ENCODE measurements around the gene TMEM125.

TMEM125 gene

GRCh38 chr1:43275826-43276620, 6.2 kb downstream of the TMEM125 start:
- DNase-seq = no peak

GRCh38 chr1:43276673-43277072, 6.9 kb downstream of the TMEM125 start:
- no peak for DNase-seq

DNA sequence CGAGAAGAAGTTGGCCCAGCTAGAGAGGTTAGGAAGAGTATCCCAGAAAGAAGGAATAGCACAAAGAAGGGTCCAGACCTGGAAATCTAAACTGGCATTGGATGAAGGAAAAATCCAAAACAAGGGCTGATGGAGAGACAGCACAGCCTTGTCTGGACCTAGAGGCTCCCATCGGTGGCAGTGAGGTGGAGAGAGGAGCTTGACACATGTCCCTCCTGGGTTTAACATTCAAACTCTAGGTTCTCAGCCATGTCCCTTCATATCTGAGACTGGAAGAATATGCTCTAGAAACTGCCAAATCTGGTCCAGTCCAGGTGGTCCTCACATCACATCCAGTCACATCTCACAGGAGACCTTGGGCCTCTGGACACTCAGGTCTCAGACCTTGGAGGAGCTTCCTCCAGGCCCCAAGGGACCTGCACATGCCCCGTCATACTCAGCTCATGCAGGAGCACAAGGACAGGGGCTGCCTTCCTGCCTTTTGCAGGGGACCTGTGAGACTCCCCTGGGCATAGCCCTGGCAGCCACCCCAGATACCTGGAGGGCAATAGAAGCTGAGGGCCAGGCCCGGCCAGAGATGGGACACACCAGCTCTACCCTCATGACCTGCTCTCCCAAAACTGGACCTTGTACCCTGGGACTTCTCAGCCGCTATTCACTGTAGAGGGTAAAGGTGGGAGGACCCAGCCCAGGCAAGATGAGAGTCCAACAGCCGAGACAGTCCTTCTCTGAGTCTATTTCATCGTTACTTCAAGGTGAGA, 7.5 kb downstream of the TMEM125 start:
- DNase-seq = no peak

DNA sequence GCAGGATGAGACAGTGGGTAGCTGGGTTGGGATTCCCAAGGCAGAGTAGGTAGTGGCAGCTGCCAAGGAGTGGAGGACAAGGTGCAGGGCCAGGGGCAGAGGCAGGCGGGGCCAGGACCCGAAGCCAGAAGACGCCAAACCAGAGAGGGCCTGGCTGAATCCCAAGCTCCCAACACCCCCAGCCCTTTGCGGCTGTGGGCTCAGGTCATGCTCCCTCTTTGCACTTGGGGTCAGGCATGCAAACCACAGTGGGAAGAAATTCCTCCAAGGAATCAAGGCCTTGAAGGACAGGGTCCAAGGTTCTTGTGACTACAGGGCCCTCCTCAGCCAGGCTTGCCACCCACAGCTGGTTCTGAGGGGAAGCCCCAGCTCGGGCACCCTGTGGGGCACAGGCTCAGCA, 9.4 kb downstream of the TMEM125 start:
- DNase-seq = no peak

- DNase-seq = no peak
Observed at GRCh38 chr1:43279666-43280065, 9.9 kb downstream of the TMEM125 start.

DNA sequence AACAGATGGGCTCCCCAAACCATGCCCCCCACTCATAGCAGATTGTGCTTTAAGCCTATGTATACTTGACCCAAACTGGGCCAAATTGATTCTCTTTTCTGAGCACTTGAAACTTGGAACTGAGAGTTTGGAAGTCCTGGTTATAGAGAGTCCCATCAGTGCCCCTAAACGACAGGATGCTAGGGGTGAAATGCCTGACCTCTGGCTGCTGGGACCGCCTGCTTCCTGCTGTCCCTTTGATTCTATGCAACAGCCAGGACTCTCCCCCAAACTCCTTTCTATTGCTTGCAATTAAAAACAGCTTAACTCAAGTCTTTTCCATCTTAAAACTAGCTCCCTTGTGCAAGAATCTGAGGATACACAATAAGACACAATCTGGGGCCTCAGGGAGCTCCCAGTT, 10.9 kb downstream of the TMEM125 start:
- no peak for DNase-seq

DNA sequence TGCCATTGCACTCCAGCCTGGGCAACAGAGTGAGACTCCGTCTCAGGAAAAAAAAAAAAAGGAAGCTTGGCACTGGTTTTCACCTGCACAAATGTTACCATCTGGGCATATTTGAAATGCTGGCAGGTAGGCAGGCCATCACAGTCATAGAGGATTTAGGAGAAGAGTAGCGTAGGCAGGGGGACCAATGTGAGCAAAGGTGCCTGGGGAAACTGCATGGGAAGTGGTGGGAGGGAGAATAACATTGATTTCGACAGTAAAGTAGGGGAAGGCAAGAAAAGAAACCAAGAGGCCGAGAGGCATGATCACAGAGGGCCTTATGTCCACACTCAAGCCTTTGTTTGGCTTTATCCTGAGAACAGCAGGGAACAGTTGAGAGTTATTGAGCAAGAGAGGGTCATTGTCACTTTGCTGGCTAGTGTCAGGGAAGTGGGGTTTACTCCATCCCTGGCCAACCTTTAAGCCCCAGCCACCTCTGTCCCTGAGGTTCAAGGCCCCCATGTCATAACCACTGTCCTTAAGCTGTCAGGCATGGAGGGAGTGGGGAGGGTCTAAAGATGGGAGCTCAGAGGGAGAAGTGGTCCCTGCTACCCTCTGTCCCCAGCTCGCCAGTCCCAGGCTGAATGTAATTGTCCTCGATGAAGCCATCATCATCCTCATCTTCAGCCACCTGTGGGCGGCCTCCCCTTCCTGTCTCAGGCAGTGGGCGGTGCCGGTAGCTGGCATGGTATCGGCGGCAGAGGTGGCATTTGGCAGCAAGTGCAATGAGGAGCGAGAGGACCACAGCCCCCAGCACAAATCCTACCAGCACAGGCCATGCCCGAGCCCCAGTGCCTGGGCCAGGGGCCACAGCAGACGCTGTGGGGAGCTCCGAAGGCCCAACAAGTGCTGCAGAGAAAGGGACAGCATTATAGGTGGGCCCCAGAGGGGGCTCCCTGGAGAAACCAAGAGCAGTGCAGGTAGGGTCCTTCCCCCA, 12.7 kb downstream of the TMEM125 start:
- no peak for DNase-seq

- DNase-seq = no peak
Observed at GRCh38 chr1:43284065-43284464, 14.3 kb downstream of the TMEM125 start.

DNA sequence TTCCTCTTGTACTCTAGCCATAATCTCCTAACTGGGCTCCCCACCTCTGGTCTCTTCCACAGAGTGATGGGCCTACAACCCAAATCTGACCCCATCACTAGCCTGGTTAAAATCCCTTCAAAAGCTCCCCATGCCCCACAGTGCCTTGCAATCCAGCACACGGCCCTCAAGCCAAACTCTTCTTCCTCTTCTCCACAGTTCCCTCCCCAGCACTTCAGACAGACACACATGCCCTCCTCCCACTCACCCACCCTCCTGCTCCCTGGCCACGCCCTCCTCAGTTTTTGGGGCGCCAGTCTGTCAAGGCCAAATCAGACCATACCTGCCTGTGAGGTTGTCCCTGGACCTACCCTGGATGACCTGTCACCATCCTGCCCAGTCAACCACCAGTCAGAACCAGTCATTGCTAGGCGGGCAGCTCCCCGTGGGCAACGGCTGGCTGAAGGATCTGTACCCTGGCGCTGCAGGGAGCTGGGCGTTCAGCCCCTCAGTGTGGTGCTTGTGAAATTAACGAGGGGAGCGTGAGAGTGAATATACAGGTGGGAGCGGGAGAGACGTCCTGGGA, 14.8 kb downstream of the TMEM125 start:
- DNase-seq = no peak

GRCh38 chr1:43285269-43285990, 15.6 kb downstream of the TMEM125 start, which contains the start of gene C1orf210:
C1orf210 (minus strand) TSS chr1:43285581; CDS start chr1:43283270, 2,311 bp downstream.
- DNase-seq = peak; percentile 47

DNA sequence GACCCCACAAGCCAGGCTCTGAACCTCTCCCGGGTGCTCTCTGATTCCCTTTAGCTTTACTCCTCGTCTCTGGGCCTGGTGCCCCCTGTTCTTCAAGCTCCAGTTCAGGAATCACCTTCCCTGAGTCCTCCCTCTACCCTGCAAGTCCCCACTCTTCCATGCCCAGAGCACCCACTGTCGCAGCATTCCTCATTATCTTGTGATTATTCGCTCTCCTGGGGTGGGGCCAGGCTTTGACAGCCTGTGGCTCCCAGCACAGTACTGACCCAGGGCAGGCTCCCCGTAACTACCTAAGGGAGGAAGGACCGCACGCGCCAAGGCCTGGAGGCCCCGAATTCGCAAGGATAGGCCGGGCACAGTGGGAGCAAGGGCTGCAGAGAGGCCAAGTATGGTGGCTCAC, 16.3 kb downstream of the TMEM125 start:
- DNase-seq = no peak

GRCh38 chr1:43286533-43286932, 16.8 kb downstream of the TMEM125 start:
- no peak for DNase-seq

DNA sequence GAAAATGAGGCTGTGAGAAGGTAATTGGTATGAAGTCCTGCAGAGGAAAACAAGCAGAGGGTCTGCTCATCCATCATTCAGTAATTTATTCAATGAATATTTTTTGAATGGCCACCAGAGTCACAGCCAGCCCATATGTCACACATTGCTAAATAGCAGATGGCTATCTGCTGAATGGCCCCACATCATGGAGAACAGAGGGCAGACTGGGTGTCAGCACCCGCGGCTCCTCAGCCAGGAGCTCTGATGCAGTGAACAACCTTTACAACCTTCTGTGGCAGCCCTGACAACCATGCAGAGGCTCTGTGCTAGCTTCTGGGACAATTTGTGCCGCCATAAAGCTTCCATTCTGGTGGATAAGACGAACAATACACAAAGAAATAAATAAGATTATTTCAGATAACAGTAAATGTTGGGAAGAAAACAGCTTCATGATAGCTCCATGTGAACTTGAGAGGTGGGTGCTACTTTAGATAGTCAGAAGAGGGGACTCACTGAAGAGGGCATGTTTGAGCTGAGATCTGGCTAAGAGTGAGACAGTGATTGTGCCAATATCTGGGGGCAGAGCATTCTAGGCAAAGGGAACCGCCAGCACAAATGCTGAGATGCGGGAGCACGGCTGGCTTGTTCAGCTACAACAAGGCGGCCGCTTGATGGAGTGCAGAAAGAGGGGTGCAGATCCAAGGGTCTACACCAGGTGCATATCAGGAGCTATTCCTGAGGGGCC, 18.4 kb downstream of the TMEM125 start:
- DNase-seq = peak; percentile 14

GRCh38 chr1:43288785-43289706, 19.3 kb downstream of the TMEM125 start:
- no peak for DNase-seq

DNA sequence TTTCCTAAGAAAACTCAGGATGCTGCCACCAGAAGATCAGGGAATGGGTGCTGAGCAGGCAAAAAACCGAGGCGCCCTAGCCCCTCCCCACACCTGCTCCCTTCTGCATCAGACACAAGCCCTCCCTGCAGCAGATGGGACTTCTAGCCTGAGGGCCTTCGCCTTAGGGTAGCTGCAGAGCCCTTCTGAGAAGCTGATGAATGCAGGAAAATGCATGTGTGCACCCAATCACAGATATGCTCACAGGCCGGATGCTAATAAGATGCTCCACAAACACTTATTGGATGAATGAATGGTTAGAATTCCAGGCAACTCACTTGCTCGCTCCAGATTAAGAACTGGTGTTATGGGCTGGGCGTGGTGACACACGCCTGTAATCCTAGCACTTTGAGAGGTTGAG, 22.4 kb downstream of the TMEM125 start:
- peak; percentile 92 for DNase-seq

DNA sequence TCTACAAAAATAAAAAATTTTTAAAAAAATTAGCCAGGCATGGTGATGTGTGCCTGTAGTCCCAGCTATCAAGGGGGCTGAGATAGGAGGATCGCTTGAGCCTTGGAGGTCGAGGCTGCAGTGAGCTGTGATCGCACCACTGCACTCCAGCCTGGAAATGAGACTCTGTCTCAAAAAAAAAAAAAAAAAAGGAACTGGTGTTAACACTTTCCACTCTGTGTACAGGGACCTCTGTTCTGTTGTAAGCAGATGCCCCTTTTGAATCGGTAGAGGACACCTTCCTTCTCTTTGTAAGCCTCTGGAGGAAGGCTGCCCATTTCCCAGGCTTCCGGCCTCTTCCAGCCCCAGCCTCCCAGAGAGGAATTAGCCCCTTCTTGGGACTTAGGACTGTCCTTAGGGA, 22.9 kb downstream of the TMEM125 start:
- DNase-seq = no peak

- DNase-seq = no peak
Observed at GRCh38 chr1:43293176-43293575, 23.4 kb downstream of the TMEM125 start.

DNA sequence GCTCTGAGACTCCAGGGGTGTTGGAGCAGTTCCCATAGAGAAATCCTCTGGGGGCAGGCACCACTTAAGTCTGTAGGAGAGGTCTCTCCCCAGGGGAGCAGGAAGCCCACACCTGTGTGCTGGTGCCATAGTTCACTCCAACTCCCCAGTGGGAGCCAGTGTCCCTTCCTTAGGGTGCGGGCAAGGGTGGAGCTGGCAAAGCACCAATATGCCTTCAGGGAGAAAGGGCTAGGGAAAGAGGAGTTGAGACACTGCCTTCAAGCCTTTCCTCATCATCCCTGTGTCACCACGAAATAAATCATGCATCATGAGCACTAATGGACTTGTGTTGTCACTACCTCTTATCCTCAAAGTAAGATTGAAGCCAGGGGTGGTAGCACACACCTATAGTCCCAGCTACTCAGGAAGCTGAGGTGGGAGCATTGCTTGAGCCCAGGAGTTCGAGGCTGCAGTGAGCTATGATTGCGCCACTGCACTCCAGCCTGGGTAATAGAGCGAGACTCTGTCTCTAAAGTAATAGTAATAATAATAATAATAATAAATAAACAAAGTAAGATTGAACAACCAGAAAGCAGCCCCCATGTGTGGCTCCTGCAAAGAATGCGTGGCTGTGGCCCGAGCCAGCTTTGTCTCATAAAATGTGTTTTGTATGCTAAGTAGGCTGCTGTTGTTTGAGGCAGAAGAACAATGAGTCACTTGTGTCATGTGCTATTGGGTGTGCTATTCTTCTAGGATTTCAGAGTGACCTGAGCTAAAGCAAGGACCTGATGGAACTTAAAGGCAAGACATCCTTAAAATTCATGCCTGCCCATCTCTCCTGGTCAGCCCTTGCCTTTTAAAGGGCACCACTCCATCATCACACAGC, 24.3 kb downstream of the TMEM125 start:
- DNase-seq = no peak

- DNase-seq = no peak
Observed at GRCh38 chr1:43294761-43295160, 25.0 kb downstream of the TMEM125 start.

All from NCI-H2171 treated with DMSO at 0.1 percent for 48 hours (cell line).